GM18907 (cell line): ENCODE measurements around the gene SPNS1.
A peak's percentile ranks its signal among the peaks of the same experiment; 100 is the strongest.
"Not testable (repeated sequence)": the region's sequence is repeated elsewhere in the genome, so short reads cannot be mapped to it uniquely, and the experiment has no call there.

Source experiments
- ATAC-seq: cut with Tn5 transposase; IDR thresholded peaks from one replicate; pipeline ENCODE4 v1.9.1; 2021; ENCODE audit warnings: mild to moderate bottlenecking, moderate library complexity; ENCODE audit not compliant: unreplicated experiment

SPNS1 gene

GRCh38 chr16:28951410-28951943, 23.1 kb upstream of the SPNS1 start:
- no peak for ATAC-seq

- ATAC-seq, result no peak
These were observed 16.4 kb upstream of the SPNS1 start for GRCh38 chr16:28958216-28958615.

GRCh38 chr16:28958836-28959235, 15.7 kb upstream of the SPNS1 start:
- no peak for ATAC-seq

GRCh38 chr16:28964072-28964471, 10.5 kb upstream of the SPNS1 start:
- ATAC-seq, result no peak

- no peak for ATAC-seq
These were observed 10.1 kb upstream of the SPNS1 start for GRCh38 chr16:28964496-28964895.

GRCh38 chr16:28967156-28967555, 7.4 kb upstream of the SPNS1 start:
- no peak for ATAC-seq

- not testable (repeated sequence) for ATAC-seq
These were observed 4.9 kb upstream of the SPNS1 start for GRCh38 chr16:28969696-28970095.

- ATAC-seq, result peak; percentile 5
These were observed 556 bp upstream of the SPNS1 start for GRCh38 chr16:28974007-28974436.

- ATAC-seq, result peak; percentile 26
These were observed 601 bp downstream of the SPNS1 start for GRCh38 chr16:28975158-28975599.

GRCh38 chr16:28977703-28978662, 3.4 kb downstream of the SPNS1 start:
- no peak for ATAC-seq

GRCh38 chr16:28980330-28980729, 5.8 kb downstream of the SPNS1 start:
- ATAC-seq, result not testable (repeated sequence)

- no peak for ATAC-seq
These were observed 6.4 kb downstream of the SPNS1 start for GRCh38 chr16:28980929-28981328.

- ATAC-seq, result no peak
These were observed 6.9 kb downstream of the SPNS1 start for GRCh38 chr16:28981517-28981916.

GRCh38 chr16:28982418-28982817, 7.8 kb downstream of the SPNS1 start:
- ATAC-seq, result no peak

GRCh38 chr16:28982949-28983348, 8.4 kb downstream of the SPNS1 start:
- no peak for ATAC-seq

- ATAC-seq, result no peak
These were observed 9.1 kb downstream of the SPNS1 start for GRCh38 chr16:28983644-28984043.

- no peak for ATAC-seq
These were observed 9.5 kb downstream of the SPNS1 start for GRCh38 chr16:28984091-28984490.

- no peak for ATAC-seq
These were observed 10.1 kb downstream of the SPNS1 start, which contains the start of gene LAT for GRCh38 chr16:28984619-28985135. Gene LAT, plus strand, starts transcription at chr16:28985052. Its CDS starts 366 bp downstream, at chr16:28985418.

- ATAC-seq, result no peak
These were observed 10.8 kb downstream of the SPNS1 start for GRCh38 chr16:28985211-28986041.

- no peak for ATAC-seq
These were observed 11.5 kb downstream of the SPNS1 start for GRCh38 chr16:28986046-28986445.

- no peak for ATAC-seq
These were observed 11.9 kb downstream of the SPNS1 start for GRCh38 chr16:28986492-28986891.
